ENCODE measurements around the gene SACM1L.

DNA sequence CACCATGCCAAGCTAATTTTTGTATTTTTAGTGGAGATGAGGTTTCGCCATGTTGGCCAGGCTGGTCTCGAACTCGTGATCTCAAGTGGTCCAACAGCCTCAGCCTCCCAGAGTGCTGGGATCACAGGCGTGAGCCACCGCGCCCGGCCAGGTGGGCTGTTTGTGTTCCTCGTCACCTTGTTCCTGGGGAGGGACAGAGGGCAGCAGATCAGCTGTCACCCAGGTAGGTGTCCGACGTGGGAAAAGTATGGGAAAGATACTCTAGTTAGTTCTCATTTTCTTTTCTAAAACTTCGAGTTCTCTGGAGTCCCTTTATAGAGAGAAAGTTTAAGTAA lies 28.7 kb upstream of the SACM1L start:
- TF ChIP-seq EZH2 (IDR thresholded peaks at IDR 0.05; ENCODE audit: low read length, unreplicated experiment) (no peak), EZH2phosphoT487 (IDR thresholded peaks at IDR 0.05; ENCODE audit: borderline replicate concordance, low read length) (no peak)
- TF ChIP-seq, protein P1, sequence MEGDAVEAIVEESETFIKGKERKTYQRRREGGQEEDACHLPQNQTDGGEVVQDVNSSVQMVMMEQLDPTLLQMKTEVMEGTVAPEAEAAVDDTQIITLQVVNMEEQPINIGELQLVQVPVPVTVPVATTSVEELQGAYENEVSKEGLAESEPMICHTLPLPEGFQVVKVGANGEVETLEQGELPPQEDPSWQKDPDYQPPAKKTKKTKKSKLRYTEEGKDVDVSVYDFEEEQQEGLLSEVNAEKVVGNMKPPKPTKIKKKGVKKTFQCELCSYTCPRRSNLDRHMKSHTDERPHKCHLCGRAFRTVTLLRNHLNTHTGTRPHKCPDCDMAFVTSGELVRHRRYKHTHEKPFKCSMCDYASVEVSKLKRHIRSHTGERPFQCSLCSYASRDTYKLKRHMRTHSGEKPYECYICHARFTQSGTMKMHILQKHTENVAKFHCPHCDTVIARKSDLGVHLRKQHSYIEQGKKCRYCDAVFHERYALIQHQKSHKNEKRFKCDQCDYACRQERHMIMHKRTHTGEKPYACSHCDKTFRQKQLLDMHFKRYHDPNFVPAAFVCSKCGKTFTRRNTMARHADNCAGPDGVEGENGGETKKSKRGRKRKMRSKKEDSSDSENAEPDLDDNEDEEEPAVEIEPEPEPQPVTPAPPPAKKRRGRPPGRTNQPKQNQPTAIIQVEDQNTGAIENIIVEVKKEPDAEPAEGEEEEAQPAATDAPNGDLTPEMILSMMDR (conservative IDR thresholded peaks at IDR 0.05; ENCODE audit: low read depth, low read length): no peak
